ENCODE measurements around the gene SLC41A3.

The SLC41A3 gene

GRCh38 chr3:126121632-126122031 is 37.7 kb upstream of the SLC41A3 start:
- FAIRE-seq (no peak), DNase-seq (ENCODE audit: insufficient read length, low spot score) (no peak)
- TF ChIP-seq POU2F2 (IDR thresholded peaks at IDR 0.05; ENCODE audit: low read depth, low read length), result no peak
- no peak for TF ChIP-seq PAX5 (IDR thresholded peaks at IDR 0.05; ENCODE audit: insufficient read depth, low read length, severe bottlenecking)
- TF ChIP-seq POLR2AphosphoS5 (IDR thresholded peaks at IDR 0.05; ENCODE audit: low read depth, low read length), result no peak

- FAIRE-seq (no peak), DNase-seq (ENCODE audit: insufficient read length, low spot score) (no peak)
- TF ChIP-seq PAX5 (IDR thresholded peaks at IDR 0.05; ENCODE audit: insufficient read depth, low read length, severe bottlenecking) (no peak), POLR2AphosphoS5 (IDR thresholded peaks at IDR 0.05; ENCODE audit: low read depth, low read length) (no peak)
Measured at GRCh38 chr3:126121074-126121473, 37.1 kb upstream of the SLC41A3 start.

GRCh38 chr3:126119976-126120375 is 36.1 kb upstream of the SLC41A3 start:
- FAIRE-seq (no peak), DNase-seq (ENCODE audit: insufficient read length, low spot score) (no peak)
- TF ChIP-seq POLR2A (IDR thresholded peaks at IDR 0.05; ENCODE audit: low read depth, low read length) (no peak), POU2F2 (IDR thresholded peaks at IDR 0.05; ENCODE audit: low read depth, low read length) (no peak), POLR2AphosphoS5 (IDR thresholded peaks at IDR 0.05; ENCODE audit: low read depth, low read length) (no peak), TAF1 (IDR thresholded peaks at IDR 0.05; ENCODE audit: low read depth, low read length) (no peak), SPI1 (IDR thresholded peaks at IDR 0.05; ENCODE audit: low read depth, low read length) (no peak), PAX5 (IDR thresholded peaks at IDR 0.05; ENCODE audit: insufficient read depth, low read length, severe bottlenecking) (no peak)

GRCh38 chr3:126119008-126119675 is 35.2 kb upstream of the SLC41A3 start:
- FAIRE-seq (no peak), DNase-seq (ENCODE audit: insufficient read length, low spot score) (no peak)
- TF ChIP-seq POU2F2 (IDR thresholded peaks at IDR 0.05; ENCODE audit: low read depth, low read length) (no peak), TAF1 (IDR thresholded peaks at IDR 0.05; ENCODE audit: low read depth, low read length) (no peak), PAX5 (IDR thresholded peaks at IDR 0.05; ENCODE audit: insufficient read depth, low read length, severe bottlenecking) (no peak), SPI1 (IDR thresholded peaks at IDR 0.05; ENCODE audit: low read depth, low read length) (no peak), POLR2A (IDR thresholded peaks at IDR 0.05; ENCODE audit: low read depth, low read length) (no peak), POLR2AphosphoS5 (IDR thresholded peaks at IDR 0.05; ENCODE audit: low read depth, low read length) (no peak)

GRCh38 chr3:126118591-126118990 is 34.7 kb upstream of the SLC41A3 start:
- FAIRE-seq (no peak), DNase-seq (ENCODE audit: insufficient read length, low spot score) (no peak)
- TF ChIP-seq POLR2A (IDR thresholded peaks at IDR 0.05; ENCODE audit: low read depth, low read length) (no peak), SPI1 (IDR thresholded peaks at IDR 0.05; ENCODE audit: low read depth, low read length) (no peak), TAF1 (IDR thresholded peaks at IDR 0.05; ENCODE audit: low read depth, low read length) (no peak), POU2F2 (IDR thresholded peaks at IDR 0.05; ENCODE audit: low read depth, low read length) (no peak), POLR2AphosphoS5 (IDR thresholded peaks at IDR 0.05; ENCODE audit: low read depth, low read length) (no peak), PAX5 (IDR thresholded peaks at IDR 0.05; ENCODE audit: insufficient read depth, low read length, severe bottlenecking) (no peak)

GRCh38 chr3:126117786-126118185 is 33.9 kb upstream of the SLC41A3 start:
- TF ChIP-seq TAF1 (IDR thresholded peaks at IDR 0.05; ENCODE audit: low read depth, low read length) (no peak), SPI1 (IDR thresholded peaks at IDR 0.05; ENCODE audit: low read depth, low read length) (no peak), POLR2A (IDR thresholded peaks at IDR 0.05; ENCODE audit: low read depth, low read length) (no peak), POLR2AphosphoS5 (IDR thresholded peaks at IDR 0.05; ENCODE audit: low read depth, low read length) (no peak), PAX5 (IDR thresholded peaks at IDR 0.05; ENCODE audit: insufficient read depth, low read length, severe bottlenecking) (no peak), POU2F2 (IDR thresholded peaks at IDR 0.05; ENCODE audit: low read depth, low read length) (no peak)
- DNase-seq (ENCODE audit: insufficient read length, low spot score) (no peak), FAIRE-seq (no peak)

- TF ChIP-seq POLR2AphosphoS5 (IDR thresholded peaks at IDR 0.05; ENCODE audit: low read depth, low read length) (no peak), POLR2A (IDR thresholded peaks at IDR 0.05; ENCODE audit: low read depth, low read length) (no peak), TAF1 (IDR thresholded peaks at IDR 0.05; ENCODE audit: low read depth, low read length) (no peak)
- FAIRE-seq (no peak), DNase-seq (ENCODE audit: insufficient read length, low spot score) (no peak)
Measured at GRCh38 chr3:126117212-126117611, 33.3 kb upstream of the SLC41A3 start.

- DNase-seq (ENCODE audit: insufficient read length, low spot score) (no peak), FAIRE-seq (no peak)
- TF ChIP-seq PAX5 (IDR thresholded peaks at IDR 0.05; ENCODE audit: insufficient read depth, low read length, severe bottlenecking) (no peak), POLR2A (IDR thresholded peaks at IDR 0.05; ENCODE audit: low read depth, low read length) (no peak), POLR2AphosphoS5 (IDR thresholded peaks at IDR 0.05; ENCODE audit: low read depth, low read length) (no peak), POU2F2 (IDR thresholded peaks at IDR 0.05; ENCODE audit: low read depth, low read length) (no peak), SPI1 (IDR thresholded peaks at IDR 0.05; ENCODE audit: low read depth, low read length) (no peak), TAF1 (IDR thresholded peaks at IDR 0.05; ENCODE audit: low read depth, low read length) (no peak)
Measured at GRCh38 chr3:126116526-126116925, 32.6 kb upstream of the SLC41A3 start.

GRCh38 chr3:126114443-126115386 is 30.8 kb upstream of the SLC41A3 start:
- no peak for TF ChIP-seq POLR2AphosphoS5 (IDR thresholded peaks at IDR 0.05; ENCODE audit: low read depth, low read length)
- TF ChIP-seq POLR2A (IDR thresholded peaks at IDR 0.05; ENCODE audit: low read depth, low read length), result no peak
- no peak for TF ChIP-seq SPI1 (IDR thresholded peaks at IDR 0.05; ENCODE audit: low read depth, low read length)
- no peak for TF ChIP-seq PAX5 (IDR thresholded peaks at IDR 0.05; ENCODE audit: insufficient read depth, low read length, severe bottlenecking)
- TF ChIP-seq TAF1 (IDR thresholded peaks at IDR 0.05; ENCODE audit: low read depth, low read length), result no peak
- no peak for TF ChIP-seq POU2F2 (IDR thresholded peaks at IDR 0.05; ENCODE audit: low read depth, low read length)
- FAIRE-seq, result no peak
- no peak for DNase-seq (ENCODE audit: insufficient read length, low spot score)
